ENCODE measurements around the gene TIGD6. TPM values are rescaled to one million over a fixed set of nuclear protein-coding genes. Genes with fewer than 3 reads are reported as not detected.

Gene TIGD6
- total RNA-seq, 1 donor from 2014 or later: 4.1 TPM

- Histone ChIP-seq H3K4me3 (ENCODE audit: low read depth, low read length) (no peak overlapping the region), H3K27me3 (ENCODE audit: control insufficient read depth, insufficient read depth, low read length) (no peaks in the 10 kb centered on the region), H3K36me3 (ENCODE audit: control insufficient read depth, insufficient read depth, low read length) (peaks cover 7% of the 10 kb centered on the region)
- TF ChIP-seq CTCF (IDR thresholded peaks at IDR 0.05; ENCODE audit: insufficient read depth, low read length, poor library complexity, severe bottlenecking): no peak
- DNase-seq (ENCODE audit: low read depth): no peak
Observed at GRCh38 chr5:150022681-150023080, 22.2 kb upstream of the TIGD6 start.

GRCh38 chr5:150022158-150022531, 21.7 kb upstream of the TIGD6 start:
- Histone ChIP-seq H3K27me3 (ENCODE audit: control insufficient read depth, insufficient read depth, low read length) (no peaks in the 10 kb centered on the region), H3K36me3 (ENCODE audit: control insufficient read depth, insufficient read depth, low read length) (peaks cover 7% of the 10 kb centered on the region), H3K4me3 (ENCODE audit: low read depth, low read length) (no peak overlapping the region)
- TF ChIP-seq CTCF (IDR thresholded peaks at IDR 0.05; ENCODE audit: insufficient read depth, low read length, poor library complexity, severe bottlenecking): no peak
- DNase-seq (ENCODE audit: low read depth): no peak

- no peak for TF ChIP-seq CTCF (IDR thresholded peaks at IDR 0.05; ENCODE audit: insufficient read depth, low read length, poor library complexity, severe bottlenecking)
- H3K36me3 ChIP-seq (ENCODE audit: control insufficient read depth, insufficient read depth, low read length): peaks cover 4% of the 10 kb centered on the region
- H3K4me3 ChIP-seq (ENCODE audit: low read depth, low read length): no peak overlapping the region
- DNase-seq (ENCODE audit: low read depth): no peak
- no peaks in the 10 kb centered on the region for H3K27me3 ChIP-seq (ENCODE audit: control insufficient read depth, insufficient read depth, low read length)
Observed at GRCh38 chr5:150021491-150022157, 21.2 kb upstream of the TIGD6 start.

GRCh38 chr5:150020249-150020648, 19.8 kb upstream of the TIGD6 start:
- no peak for TF ChIP-seq CTCF (IDR thresholded peaks at IDR 0.05; ENCODE audit: insufficient read depth, low read length, poor library complexity, severe bottlenecking)
- DNase-seq (ENCODE audit: low read depth): no peak
- Histone ChIP-seq H3K36me3 (ENCODE audit: control insufficient read depth, insufficient read depth, low read length) (peaks cover 8% of the 10 kb centered on the region), H3K4me3 (ENCODE audit: low read depth, low read length) (no peak overlapping the region), H3K27me3 (ENCODE audit: control insufficient read depth, insufficient read depth, low read length) (no peaks in the 10 kb centered on the region)

GRCh38 chr5:150017226-150018005, 17.0 kb upstream of the TIGD6 start:
- no peak overlapping the region for H3K4me3 ChIP-seq (ENCODE audit: low read depth, low read length)
- H3K36me3 ChIP-seq (ENCODE audit: control insufficient read depth, insufficient read depth, low read length): peaks cover 9% of the 10 kb centered on the region
- no peak for DNase-seq (ENCODE audit: low read depth)
- H3K27me3 ChIP-seq (ENCODE audit: control insufficient read depth, insufficient read depth, low read length): no peaks in the 10 kb centered on the region
- TF ChIP-seq CTCF (IDR thresholded peaks at IDR 0.05; ENCODE audit: insufficient read depth, low read length, poor library complexity, severe bottlenecking): no peak
